Measurements from ENCODE around the gene USH2A. TPM values are rescaled to one million over a fixed set of nuclear protein-coding genes. Genes with fewer than 3 reads are reported as not detected.

The USH2A gene
- total RNA-seq, 1 donor = under 0.01 TPM

DNA sequence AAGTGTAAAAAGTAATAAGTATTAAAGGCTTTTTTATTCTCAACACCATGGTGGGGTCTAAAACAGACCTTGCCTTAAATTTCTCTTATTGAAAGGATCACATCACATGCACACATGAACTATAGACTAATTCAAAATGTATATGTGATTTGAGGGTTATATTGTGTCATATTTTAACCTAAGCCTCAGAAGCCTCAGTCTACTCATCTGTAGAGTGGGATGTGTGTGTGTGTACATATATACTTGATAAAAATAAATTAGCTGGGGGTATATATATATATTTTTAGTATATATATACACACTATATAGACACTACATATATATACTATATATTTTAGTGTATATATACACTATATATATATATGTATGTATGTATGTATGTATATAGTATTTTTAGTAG is 797.3 kb downstream of the USH2A start:
- TF ChIP-seq, protein P1, sequence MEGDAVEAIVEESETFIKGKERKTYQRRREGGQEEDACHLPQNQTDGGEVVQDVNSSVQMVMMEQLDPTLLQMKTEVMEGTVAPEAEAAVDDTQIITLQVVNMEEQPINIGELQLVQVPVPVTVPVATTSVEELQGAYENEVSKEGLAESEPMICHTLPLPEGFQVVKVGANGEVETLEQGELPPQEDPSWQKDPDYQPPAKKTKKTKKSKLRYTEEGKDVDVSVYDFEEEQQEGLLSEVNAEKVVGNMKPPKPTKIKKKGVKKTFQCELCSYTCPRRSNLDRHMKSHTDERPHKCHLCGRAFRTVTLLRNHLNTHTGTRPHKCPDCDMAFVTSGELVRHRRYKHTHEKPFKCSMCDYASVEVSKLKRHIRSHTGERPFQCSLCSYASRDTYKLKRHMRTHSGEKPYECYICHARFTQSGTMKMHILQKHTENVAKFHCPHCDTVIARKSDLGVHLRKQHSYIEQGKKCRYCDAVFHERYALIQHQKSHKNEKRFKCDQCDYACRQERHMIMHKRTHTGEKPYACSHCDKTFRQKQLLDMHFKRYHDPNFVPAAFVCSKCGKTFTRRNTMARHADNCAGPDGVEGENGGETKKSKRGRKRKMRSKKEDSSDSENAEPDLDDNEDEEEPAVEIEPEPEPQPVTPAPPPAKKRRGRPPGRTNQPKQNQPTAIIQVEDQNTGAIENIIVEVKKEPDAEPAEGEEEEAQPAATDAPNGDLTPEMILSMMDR (IDR thresholded peaks at IDR 0.05; ENCODE audit: insufficient read depth, low read depth, low read length) = no peak
- DNase-seq (ENCODE audit: low read depth) = no peak
- no peak overlapping the region for H3K4me3 ChIP-seq (ENCODE audit: low read depth, low read length)

DNA sequence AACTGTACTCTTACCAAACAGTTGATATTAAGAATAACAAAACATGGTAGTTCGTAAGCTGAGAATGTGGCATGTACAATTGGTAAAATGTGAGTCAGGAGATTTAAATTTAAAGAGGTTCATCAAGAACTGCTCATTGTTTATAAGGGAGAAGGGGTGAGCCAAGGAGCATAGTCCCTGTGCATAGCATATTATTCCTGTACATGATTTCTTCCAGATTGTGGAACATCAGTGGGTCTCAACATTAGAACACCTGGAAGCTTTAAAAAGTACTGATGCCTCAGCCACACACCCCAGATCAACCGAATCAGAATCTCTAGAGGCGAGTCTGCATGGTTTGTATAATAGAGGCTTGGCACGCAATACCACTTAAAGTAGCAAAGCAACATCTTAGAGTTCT is 800.1 kb downstream of the USH2A start:
- H3K4me3 ChIP-seq (ENCODE audit: low read depth, low read length) = no peak overlapping the region
- TF ChIP-seq, protein P1 (IDR thresholded peaks at IDR 0.05; ENCODE audit: insufficient read depth, low read depth, low read length) = no peak
- no peak for DNase-seq (ENCODE audit: low read depth)

DNA sequence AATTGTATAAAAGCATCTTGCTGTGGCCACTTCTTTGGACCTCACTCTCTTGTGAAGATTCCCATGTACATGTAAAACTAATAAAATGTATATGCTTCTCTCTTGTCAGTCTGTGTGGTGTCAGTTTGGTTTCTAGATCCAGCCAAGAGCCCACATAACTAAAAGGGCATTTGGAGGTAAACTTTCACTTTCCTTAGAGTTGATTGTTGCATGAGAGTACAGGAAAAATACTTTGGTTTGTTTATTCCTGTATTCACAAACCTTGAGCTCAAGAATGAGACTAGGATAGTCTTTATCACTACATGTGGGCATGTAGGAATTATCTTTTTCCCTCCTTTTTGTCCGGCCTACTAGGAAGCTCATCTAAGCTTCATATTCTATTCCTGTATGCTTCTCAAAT is 805.3 kb downstream of the USH2A start:
- TF ChIP-seq, protein P1 (IDR thresholded peaks at IDR 0.05; ENCODE audit: insufficient read depth, low read depth, low read length) = no peak
- peak; percentile 11 for DNase-seq (ENCODE audit: low read depth)
- H3K4me3 ChIP-seq (ENCODE audit: low read depth, low read length) = no peak overlapping the region

DNA sequence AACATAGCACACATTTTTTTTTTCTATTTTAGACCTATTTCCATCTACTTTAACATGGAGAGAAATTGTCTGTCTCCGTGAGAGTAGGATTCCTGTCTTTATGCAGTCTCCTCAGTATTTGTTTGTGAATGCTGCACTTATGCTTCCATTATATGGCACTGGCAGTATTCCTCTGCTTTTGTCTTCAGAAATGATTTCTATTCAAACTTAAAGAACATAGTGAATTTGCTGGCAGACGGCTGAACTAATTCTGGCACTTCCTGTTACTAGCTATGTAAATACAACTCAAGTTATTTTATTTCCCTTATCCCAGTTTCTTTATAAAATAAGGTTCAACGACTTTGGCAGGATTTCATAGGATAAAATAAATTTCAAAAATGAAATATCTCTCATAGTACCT is 810.9 kb downstream of the USH2A start:
- TF ChIP-seq, protein P1 (IDR thresholded peaks at IDR 0.05; ENCODE audit: insufficient read depth, low read depth, low read length) = no peak
- H3K4me3 ChIP-seq (ENCODE audit: low read depth, low read length) = no peak overlapping the region
- DNase-seq (ENCODE audit: low read depth) = no peak

DNA sequence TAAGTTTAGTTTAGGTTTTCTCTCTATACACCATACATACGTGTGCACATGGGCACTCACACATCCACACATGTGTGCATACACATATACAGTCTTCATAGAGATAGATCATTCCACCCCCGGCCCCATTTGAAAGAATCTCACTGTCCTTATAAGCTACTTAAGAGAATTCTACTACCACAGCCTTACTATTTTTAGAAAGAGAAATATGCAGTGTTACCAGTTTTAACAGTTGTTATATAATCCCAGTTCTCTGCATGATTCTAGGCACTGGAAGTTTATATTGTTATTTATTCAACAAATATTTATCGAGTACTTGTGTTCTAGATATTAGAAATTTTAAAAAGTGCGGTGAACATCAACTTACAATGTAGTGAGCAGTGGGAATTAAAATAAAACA is 814.6 kb downstream of the USH2A start:
- no peak for DNase-seq (ENCODE audit: low read depth)
- H3K4me3 ChIP-seq (ENCODE audit: low read depth, low read length) = no peak overlapping the region
- TF ChIP-seq, protein P1 (IDR thresholded peaks at IDR 0.05; ENCODE audit: insufficient read depth, low read depth, low read length) = no peak

DNA sequence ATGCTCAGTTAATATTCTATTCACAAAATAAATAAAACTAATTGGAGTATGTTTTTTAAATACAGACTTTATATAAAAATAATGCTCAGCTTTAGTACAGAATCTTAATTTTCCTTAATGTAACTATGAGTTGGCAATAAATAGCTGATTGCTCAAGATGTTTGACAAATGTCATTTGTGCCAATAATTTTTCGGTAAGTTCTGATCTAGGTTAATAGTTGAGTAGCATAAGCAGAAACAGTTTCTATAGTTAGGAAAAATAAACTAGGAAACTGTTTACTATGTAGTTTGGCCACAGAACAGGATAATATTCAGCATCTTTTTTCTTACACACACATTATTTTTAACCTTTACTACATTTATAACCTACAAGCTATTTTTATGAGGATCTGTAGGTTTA is 815.8 kb downstream of the USH2A start:
- TF ChIP-seq, protein P1 (IDR thresholded peaks at IDR 0.05; ENCODE audit: insufficient read depth, low read depth, low read length) = no peak

DNA sequence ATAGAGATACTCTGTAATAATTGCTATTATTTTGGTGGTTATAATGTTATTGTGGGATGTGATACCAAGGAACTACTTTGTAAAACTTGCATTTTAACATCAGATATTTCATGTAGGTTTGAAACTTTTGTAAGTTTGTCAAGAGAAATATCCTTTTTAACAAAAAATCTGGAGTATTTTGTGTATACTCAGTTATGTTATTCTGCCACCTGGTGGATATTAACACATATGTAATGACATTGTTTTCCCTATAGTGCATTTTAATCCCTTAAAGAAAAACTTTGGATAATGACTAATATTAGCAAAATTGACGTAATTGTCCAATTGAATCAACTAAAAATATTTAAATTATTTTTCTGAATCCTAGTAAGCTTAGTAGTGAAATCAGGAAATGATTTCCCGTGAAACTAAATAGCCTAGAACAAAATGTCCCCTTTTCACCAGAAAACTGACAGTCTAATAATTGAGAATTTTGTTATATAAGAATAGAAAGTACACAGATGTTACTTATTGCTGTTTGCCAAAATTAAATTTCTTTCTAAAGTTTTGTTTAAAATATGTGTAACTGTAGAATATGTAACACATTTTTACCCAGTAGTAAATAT is 816.6 kb downstream of the USH2A start:
- TF ChIP-seq, protein P1 (IDR thresholded peaks at IDR 0.05; ENCODE audit: insufficient read depth, low read depth, low read length) = peak; percentile 39

More for the DNA sequence above, 815.8 kb downstream of the USH2A start:
- no peak for DNase-seq (ENCODE audit: low read depth)
- H3K4me3 ChIP-seq (ENCODE audit: low read depth, low read length) = no peak overlapping the region

More for the DNA sequence above, 816.6 kb downstream of the USH2A start:
- H3K4me3 ChIP-seq (ENCODE audit: low read depth, low read length) = no peak overlapping the region
- DNase-seq (ENCODE audit: low read depth) = peak; percentile 21
